ENCODE results near the gene STX18. TPM values are rescaled to one million over a fixed set of nuclear protein-coding genes. Genes with fewer than 3 reads are reported as not detected.
"Not testable (repeated sequence)": the region's sequence is repeated elsewhere in the genome, so short reads cannot be mapped to it uniquely, and the experiment has no call there.

STX18 gene
- total RNA-seq, 1 experiment from 2014 or later: 20.2 TPM

- Histone ChIP-seq H3K36me3 (no peaks in the 10 kb centered on the region), H3K27me3 (no peaks in the 10 kb centered on the region), H3K9me3 (no peaks in the 10 kb centered on the region), H3K4me3 (no peak overlapping the region)
- no peak for DNase-seq
These were observed 9.3 kb downstream of the STX18 start for GRCh38 chr4:4532371-4533154.

- H3K4me3 ChIP-seq: no peak overlapping the region
- no peak for DNase-seq
These were observed 12.5 kb downstream of the STX18 start for GRCh38 chr4:4529392-4529791.

GRCh38 chr4:4526401-4526800, 15.4 kb downstream of the STX18 start:
- Histone ChIP-seq H3K9me3 (no peaks in the 10 kb centered on the region), H3K36me3 (no peaks in the 10 kb centered on the region), H3K4me3 (no peak overlapping the region), H3K27me3 (no peaks in the 10 kb centered on the region)
- no peak for DNase-seq

More at GRCh38 chr4:4529392-4529791, 12.5 kb downstream of the STX18 start:
- no peaks in the 10 kb centered on the region for H3K36me3 ChIP-seq
- H3K9me3 ChIP-seq: no peaks in the 10 kb centered on the region
- H3K27me3 ChIP-seq: no peaks in the 10 kb centered on the region

- no peak overlapping the region for H3K4me3 ChIP-seq
- H3K9me3 ChIP-seq: no peaks in the 10 kb centered on the region
- no peak for DNase-seq
- H3K36me3 ChIP-seq: no peaks in the 10 kb centered on the region
- H3K27me3 ChIP-seq: no peaks in the 10 kb centered on the region
These were observed 17.5 kb downstream of the STX18 start for GRCh38 chr4:4524364-4524763.

- no peaks in the 10 kb centered on the region for H3K36me3 ChIP-seq
- no peak for DNase-seq
- H3K4me3 ChIP-seq: no peak overlapping the region
- no peaks in the 10 kb centered on the region for H3K27me3 ChIP-seq
- H3K9me3 ChIP-seq: no peaks in the 10 kb centered on the region
These were observed 20.1 kb downstream of the STX18 start for GRCh38 chr4:4521731-4522130.

GRCh38 chr4:4521136-4521535, 20.7 kb downstream of the STX18 start:
- Histone ChIP-seq H3K4me3 (no peak overlapping the region), H3K36me3 (no peaks in the 10 kb centered on the region), H3K27me3 (no peaks in the 10 kb centered on the region), H3K9me3 (no peaks in the 10 kb centered on the region)
- no peak for DNase-seq

- no peak for DNase-seq
- Histone ChIP-seq H3K9me3 (no peaks in the 10 kb centered on the region), H3K4me3 (peak overlapping the region; percentile 27), H3K36me3 (no peaks in the 10 kb centered on the region), H3K27me3 (no peaks in the 10 kb centered on the region)
These were observed 22.5 kb downstream of the STX18 start for GRCh38 chr4:4519297-4519894.

GRCh38 chr4:4518747-4519146, 23.1 kb downstream of the STX18 start:
- H3K36me3 ChIP-seq: no peaks in the 10 kb centered on the region
- no peak for DNase-seq
- no peaks in the 10 kb centered on the region for H3K27me3 ChIP-seq
- no peaks in the 10 kb centered on the region for H3K9me3 ChIP-seq
- H3K4me3 ChIP-seq: no peak overlapping the region

- Histone ChIP-seq H3K9me3 (no peaks in the 10 kb centered on the region), H3K27me3 (no peaks in the 10 kb centered on the region), H3K36me3 (no peaks in the 10 kb centered on the region), H3K4me3 (no peak overlapping the region)
- DNase-seq: no peak
These were observed 27.1 kb downstream of the STX18 start for GRCh38 chr4:4514786-4515185.

- Histone ChIP-seq H3K36me3 (no peaks in the 10 kb centered on the region), H3K9me3 (no peaks in the 10 kb centered on the region), H3K4me3 (no peak overlapping the region), H3K27me3 (no peaks in the 10 kb centered on the region)
- DNase-seq: no peak
These were observed 29.6 kb downstream of the STX18 start for GRCh38 chr4:4512282-4512681.

GRCh38 chr4:4510641-4511040, 31.2 kb downstream of the STX18 start:
- not testable (repeated sequence) for H3K9me3 ChIP-seq, H3K27me3 ChIP-seq, H3K4me3 ChIP-seq, DNase-seq, H3K36me3 ChIP-seq

GRCh38 chr4:4509521-4509920, 32.3 kb downstream of the STX18 start:
- no peak for DNase-seq
- H3K27me3 ChIP-seq: no peaks in the 10 kb centered on the region
- H3K36me3 ChIP-seq: peaks cover 4% of the 10 kb centered on the region; the same call in 1 of the 2 replicates
- no peaks in the 10 kb centered on the region for H3K9me3 ChIP-seq
- H3K4me3 ChIP-seq: no peak overlapping the region

GRCh38 chr4:4507923-4508322, 33.9 kb downstream of the STX18 start:
- H3K4me3 ChIP-seq: no peak overlapping the region
- H3K9me3 ChIP-seq: no peaks in the 10 kb centered on the region
- H3K27me3 ChIP-seq: no peaks in the 10 kb centered on the region
- H3K36me3 ChIP-seq: peaks cover 4% of the 10 kb centered on the region; the same call in 1 of the 2 replicates
- DNase-seq: no peak

- Histone ChIP-seq H3K4me3 (no peak overlapping the region), H3K9me3 (no peaks in the 10 kb centered on the region), H3K36me3 (peaks cover 4% of the 10 kb centered on the region; the same call in 1 of the 2 replicates), H3K27me3 (no peaks in the 10 kb centered on the region)
- no peak for DNase-seq
These were observed 34.4 kb downstream of the STX18 start for GRCh38 chr4:4507403-4507802.

- DNase-seq: peak; percentile 42
- Histone ChIP-seq H3K27me3 (no peaks in the 10 kb centered on the region), H3K36me3 (peaks cover 4% of the 10 kb centered on the region; the same call in 1 of the 2 replicates), H3K9me3 (no peaks in the 10 kb centered on the region), H3K4me3 (no peak overlapping the region)
These were observed 34.9 kb downstream of the STX18 start for GRCh38 chr4:4506961-4507360.

GRCh38 chr4:4505211-4505610, 36.6 kb downstream of the STX18 start:
- not testable (repeated sequence) for H3K27me3 ChIP-seq, H3K36me3 ChIP-seq, H3K9me3 ChIP-seq, H3K4me3 ChIP-seq, DNase-seq

GRCh38 chr4:4504783-4505182, 37.1 kb downstream of the STX18 start:
- Histone ChIP-seq H3K9me3 (no peaks in the 10 kb centered on the region), H3K36me3 (peaks cover 4% of the 10 kb centered on the region; the same call in 1 of the 2 replicates), H3K4me3 (no peak overlapping the region), H3K27me3 (no peaks in the 10 kb centered on the region)
- DNase-seq: no peak
